GM03348 (cell line): ENCODE measurements around the gene BTD.

ENCODE experiments used
- DNase-seq: peaks from one replicate; pipeline ENCODE4 v3.0.0; 2012; ENCODE audit warnings: low spot score

BTD gene, protein sequence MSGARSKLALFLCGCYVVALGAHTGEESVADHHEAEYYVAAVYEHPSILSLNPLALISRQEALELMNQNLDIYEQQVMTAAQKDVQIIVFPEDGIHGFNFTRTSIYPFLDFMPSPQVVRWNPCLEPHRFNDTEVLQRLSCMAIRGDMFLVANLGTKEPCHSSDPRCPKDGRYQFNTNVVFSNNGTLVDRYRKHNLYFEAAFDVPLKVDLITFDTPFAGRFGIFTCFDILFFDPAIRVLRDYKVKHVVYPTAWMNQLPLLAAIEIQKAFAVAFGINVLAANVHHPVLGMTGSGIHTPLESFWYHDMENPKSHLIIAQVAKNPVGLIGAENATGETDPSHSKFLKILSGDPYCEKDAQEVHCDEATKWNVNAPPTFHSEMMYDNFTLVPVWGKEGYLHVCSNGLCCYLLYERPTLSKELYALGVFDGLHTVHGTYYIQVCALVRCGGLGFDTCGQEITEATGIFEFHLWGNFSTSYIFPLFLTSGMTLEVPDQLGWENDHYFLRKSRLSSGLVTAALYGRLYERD

DNA sequence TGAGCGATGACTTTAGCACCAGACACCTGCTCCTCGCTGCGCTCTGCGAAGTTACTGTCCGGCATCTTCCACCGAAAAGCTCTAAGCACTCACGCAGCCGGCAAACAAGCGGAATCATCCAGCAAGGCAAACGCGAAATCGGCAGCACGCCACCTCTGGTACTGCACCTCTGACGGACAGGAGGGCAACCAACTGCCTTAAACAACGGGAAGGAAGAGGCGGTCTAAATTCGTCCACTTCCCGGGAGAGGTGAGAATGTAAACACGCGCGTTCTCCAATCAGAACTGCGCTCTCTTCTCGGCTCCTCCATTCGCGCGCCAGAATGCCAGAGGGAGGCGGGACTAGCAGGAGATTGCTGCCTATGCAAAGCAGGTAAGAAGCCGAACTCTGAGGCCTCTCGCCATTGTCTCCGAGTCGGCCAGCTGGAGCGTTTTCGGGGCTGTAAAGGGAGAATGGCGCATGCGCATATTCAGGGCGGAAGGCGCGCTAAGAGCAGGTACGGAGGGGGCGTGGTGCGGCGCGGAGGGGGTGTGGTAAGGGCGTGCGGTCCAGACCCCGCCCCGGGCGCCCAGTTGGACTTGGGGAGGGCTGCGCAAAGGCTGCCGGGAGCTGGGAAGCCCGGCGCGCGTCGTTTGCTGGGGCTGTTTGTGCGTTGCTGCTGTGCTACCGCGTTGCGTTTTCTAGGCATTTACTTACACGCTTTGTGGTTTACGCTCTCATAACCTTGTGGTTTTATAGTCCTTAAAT lies at the start of gene BTD, which contains the start of gene HACL1:
Gene BTD (plus strand): TSS at position 347 of the 747 bp plus-strand sequence. CDS start 33,695 bp downstream, outside the sequence.
Gene HACL1 (minus strand): TSS at position 171 of the 747 bp plus-strand sequence. CDS start 106 bp downstream, at position 65.
- peak; percentile 97 for DNase-seq

DNA sequence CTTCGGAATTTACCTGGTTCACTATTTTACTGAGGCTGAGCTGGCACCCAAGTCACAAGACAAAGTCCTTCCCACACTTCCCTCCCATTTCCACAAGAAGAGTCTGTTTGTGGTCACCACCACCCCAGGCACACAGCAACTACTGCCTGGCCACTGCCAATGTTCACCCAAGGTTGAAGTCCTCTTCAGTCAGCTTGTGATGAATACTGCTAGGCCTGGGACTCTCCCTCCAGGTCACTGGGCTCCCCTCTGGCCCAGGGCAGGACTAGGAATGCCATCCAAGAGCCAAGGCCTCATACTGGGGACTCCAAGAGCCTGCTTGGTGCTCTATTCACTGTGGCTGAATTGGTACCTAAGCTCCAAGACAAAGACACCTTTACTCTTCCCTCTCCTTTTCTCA lies 49.6 kb upstream of the BTD start:
- no peak for DNase-seq

DNA sequence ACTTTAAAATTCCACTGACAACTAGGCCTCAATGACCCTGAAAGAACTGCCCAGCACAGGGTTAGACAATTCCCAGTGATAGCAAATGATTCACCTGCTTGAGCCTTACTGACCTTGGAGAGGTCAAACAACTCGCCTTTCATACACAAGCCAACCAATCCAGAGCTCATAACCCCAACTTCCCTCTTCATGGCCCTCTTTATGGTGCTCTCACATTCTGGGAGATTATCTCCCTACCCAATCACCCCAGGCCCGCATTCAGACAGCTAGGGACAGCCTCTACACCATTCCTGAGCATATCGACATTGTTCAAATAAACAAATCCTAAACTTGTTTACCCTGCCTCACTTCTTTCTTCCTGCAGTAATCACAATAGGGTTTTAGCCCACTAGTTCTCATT lies 47.8 kb upstream of the BTD start:
- no peak for DNase-seq

DNA sequence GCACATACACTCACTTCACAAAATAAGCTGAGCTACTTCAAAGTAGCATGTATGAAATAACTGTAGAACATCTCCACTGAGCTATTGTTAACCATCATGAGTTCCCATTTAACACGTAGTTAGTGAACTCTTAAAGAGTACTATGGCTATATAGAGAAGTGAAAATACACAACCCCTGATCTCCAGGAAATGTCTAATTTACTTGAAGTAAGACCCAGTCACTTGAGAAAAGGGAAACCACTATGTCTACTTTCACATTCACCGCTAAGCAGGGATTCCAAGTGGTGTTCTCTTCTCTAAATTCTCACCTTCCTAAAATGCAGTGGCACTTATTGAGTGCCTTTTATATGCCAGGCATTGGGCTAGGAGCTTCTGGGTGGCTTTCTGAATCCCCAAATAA lies 45.0 kb upstream of the BTD start:
- DNase-seq = no peak

DNA sequence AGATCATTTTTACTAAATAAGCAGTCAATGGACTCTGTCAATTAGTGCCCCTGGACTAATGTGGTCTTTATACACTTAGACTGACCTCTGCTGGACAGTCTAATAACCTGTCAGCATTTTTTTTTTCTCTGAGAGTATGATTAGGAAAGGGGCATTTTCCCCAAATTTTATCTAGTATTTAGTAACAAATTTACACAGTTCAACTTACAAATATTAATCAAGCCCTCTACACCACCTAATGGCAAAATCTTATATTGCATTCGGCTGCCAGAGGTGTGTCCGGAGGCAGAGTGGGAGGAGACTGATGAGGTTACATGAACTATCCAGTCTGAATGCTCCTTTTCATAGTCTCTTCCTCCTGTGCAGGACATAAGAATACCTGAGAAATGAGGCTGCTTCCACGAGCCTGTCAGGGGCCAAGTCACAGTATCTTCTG lies 44.0 kb upstream of the BTD start:
- DNase-seq = peak; percentile 81

DNA sequence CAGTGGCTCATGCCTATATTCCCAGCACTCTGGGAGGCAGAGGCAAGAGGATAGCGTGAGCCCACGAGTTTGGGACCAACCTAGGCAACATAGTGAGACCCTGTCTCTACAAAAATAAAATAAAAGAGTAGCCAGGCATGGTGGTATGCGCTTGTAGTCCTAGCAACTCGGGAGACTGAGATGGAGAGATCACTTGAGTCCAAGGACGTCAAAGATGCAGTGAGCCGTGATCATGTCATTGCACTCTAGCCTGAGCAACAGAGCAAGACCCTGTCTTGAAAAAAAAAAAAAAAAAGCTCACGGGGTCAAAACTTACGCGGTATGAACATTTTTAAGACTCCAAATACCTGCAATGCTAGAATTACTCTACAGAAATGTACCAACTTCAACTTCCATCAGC lies 43.0 kb upstream of the BTD start:
- DNase-seq = no peak

DNA sequence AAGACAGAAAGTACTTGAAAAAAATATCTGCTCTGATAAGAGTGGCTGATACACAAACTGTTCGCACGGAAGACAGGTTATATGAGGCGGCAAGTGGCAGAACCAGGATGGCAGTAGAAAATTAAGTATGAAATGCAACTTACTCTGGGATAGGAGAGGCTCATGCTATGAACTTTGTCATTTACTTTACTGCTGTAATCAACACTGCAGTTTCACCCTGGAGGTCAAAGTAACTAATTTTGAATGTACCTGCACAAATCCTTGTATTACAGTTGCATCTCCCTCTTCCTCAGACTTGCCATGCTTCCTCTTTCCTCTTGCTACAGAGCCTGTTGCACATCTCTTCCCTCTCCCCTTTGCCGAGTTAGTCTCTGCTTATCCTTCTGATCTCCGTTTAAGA lies 39.0 kb upstream of the BTD start:
- DNase-seq = no peak

DNA sequence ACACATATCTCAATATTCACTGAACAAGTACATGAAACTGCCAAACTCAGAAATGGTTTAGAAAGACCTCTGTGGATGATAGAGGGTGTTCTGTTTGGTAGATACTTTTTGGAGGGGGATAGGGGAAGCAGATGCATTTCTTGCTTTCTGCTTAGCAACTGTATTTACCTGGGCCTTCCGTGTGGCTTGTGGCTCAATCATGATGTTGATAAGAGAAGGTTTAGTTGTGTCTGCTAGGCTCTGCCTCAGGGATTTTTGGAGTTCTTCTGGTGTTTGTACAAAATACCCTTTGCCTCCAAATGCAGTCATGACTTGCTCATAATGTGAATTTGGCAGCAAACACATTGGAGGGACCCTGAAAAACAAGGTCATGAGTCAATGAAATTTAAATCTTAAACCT lies 38.4 kb upstream of the BTD start:
- DNase-seq = no peak

DNA sequence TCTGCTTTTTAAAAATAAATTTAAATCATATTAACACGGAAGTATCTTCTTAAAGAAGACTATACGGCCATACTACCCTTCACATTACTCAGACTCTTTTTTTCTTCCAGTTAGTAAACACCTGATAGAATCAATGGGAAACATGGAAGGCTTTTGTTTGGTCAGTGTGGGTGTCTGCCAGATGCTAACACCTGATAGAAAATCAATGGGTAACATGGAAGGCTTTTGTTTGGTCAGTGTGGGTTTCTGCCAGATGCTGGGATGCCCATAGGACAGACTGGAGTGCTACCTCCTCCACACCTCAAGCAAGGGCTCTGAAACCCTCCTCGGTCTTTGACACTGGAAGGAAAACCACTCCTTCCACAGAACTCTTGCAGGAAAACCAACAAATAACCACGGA lies 29.4 kb upstream of the BTD start:
- DNase-seq = no peak

DNA sequence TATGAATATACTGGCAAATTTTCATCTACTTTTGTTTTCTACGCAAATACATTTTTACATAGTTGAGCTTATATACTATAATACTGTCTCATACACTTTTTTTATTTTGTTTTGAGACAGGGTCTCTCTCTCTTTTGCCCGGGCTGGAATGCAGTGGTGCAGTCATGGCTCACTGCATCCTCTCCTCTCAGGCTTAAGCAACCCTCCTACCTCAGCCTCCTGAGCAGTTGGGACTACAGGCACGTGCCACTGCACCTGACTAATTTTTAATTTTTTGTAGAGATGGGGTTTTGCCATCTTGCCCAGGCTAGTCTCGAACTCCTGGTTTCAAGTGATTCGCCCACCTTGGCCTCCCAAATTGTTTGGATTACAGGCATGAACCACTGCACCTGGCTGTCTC lies 26.1 kb upstream of the BTD start:
- no peak for DNase-seq

DNA sequence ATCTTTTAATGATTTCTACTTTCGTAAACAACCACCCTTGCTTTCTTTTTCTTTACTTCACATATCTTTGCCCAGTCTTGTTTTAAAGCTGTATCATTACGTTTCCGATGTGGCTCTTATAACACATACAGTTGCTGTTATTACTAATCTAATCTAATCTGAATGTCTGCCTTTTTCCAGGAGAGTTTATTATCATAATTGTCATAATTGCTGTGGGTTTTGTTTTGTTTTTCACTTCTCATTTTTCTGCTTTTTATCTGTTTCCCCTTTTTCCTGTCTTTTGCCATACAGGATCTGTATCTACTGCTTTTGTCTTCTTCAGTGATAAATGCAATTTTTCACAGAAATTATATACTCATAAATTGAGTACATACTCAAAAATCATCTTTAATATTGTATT lies 25.1 kb upstream of the BTD start:
- no peak for DNase-seq

DNA sequence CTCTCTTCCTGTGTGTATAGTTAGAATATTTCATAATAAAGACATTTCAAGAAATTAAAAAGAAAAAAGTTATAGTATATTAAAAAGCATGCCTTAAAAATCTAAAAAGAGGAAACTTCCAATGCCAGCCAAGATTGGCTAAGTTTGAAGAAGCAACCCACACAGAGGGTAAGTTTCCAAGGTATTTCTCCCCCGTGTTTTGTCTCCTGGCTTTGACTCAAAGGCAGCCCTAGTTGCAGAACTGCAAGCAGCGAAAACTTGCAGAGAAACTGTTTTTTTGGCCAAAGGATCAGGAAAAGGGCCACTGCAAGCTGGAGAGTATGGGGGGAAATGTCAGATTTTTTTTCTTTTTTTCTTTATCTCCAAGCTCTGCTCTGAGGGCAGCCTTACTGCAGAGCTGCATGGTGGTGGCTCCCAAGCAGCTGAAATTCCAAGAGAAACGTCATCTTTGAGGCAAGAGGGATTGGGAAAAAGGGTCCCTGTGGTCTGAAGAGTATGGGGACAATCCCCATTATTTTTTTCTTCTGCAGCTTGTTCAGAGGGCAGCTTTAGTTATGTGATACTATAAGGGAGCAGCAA lies 23.2 kb upstream of the BTD start:
- peak; percentile 11 for DNase-seq

DNA sequence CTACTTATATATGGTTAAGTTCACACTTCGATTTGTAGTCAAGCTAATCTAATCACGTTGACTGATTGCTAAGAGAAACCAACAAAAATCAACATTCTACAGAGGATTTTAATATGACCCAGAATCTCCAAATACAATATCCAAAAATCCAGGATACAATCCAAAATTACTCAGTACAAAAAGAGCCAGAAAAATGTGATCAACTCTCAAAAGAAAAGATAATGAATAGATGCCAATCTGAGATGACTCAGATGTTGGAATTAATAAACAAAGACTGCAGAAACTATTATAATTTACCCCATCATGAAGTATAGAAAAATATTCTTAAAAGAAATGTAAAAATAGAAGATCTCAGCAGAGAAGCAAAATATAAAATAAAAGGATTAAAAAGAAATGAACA lies 22.5 kb upstream of the BTD start:
- DNase-seq = peak; percentile 30

DNA sequence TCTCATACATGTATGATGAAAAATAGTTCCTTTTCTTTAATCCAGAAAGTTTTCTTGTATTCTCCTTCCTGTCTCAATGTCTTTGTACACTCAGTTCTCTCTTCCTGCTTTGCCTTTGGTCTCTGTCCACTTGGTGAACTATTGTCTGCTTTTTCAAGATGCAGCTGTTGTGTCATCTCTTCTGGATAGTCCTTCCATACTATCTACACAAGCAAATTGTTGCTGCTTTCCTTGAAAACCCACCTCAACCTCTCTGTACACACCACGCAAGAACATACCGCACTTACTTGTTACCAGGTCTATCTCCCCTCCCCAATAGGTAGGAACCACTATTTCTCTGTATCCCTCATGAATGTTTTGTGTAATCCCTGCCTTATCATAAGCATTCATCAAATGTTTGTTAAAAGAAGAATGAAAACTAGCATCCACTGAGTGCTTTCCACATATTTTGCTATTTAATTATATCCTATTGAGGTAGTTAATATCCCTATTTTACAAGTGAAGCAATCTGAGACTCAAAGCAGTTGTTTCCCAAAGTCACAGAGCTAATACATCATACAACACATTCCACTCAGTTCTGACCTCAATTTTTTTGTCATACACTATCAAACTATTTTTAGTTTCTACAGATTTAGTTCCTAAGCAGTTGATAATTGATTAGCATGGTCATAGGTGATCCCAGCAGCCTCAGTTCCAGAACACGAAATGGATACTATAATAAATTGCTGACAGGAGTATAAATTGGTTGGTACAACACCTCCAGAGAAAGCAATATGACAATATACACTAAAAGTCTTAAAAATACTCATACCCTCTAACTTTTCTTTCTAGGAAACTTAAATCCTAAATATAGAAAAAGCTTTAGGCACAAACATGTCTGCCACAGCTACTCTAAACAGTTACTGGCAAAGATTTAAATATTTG lies 19.8 kb upstream of the BTD start:
- DNase-seq = no peak

DNA sequence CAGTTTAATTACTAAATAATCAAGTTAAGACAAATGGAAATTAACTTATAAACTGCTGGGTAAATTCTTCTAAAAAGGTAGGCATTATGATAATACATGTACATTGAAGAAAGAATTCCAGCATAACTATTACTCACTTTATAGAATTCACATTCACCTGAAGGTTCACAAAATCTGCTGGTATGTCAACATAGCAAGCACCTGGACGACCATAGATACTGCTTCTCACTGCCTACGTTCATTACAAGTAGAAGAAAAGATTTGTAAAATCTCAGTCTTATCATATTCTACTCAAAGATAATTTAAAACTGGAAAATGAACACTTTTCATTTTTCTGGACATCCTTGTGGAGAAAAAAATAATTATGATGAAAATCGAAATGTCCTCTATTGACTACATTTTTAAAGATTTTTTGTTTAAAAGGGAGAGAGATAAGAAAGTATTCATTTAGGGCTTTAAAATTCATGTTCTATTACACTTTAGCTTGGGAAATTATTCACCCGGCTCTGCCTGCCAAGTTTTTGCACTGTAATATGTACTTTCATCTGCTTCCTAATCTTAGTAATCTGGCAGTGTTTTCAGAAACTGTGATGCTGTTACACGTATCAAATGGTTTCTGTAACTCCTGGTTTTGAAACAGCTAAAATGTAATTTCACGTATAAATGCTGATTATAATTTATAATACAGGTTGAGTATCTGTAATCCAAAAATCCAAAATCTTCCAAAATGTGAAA lies 16.3 kb upstream of the BTD start:
- DNase-seq = no peak

DNA sequence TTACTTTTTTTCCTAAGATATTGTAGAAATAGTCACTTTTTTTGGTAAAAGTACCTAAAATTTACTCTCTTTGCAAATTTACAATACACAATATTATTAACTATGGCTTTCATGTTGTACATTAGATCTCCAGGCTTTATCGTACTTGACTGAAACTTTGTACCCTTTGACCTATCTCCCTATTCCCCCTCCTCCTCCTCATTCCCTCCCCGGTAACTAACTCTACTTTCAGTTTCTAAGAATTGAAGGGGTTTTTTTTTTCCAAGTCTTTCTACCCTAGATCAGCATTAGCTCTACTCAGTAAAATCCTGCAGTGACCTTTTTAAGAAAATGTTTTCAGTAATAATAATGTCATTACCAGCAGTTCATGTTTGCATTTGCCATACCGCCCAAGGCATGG lies 10.3 kb upstream of the BTD start:
- no peak for DNase-seq

DNA sequence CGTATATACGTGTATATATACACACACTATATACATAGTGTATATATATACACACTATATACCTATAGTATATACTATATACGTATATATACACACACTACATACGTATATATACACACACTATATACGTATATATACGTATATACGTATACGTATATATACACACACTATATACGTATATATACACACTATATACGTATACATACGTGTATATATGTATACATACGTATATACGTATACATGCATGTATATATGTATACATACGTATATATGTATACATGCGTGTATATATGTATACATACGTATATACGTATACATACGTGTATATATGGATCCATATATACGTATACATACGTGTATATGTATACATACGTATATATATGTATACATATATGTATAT lies 9.6 kb upstream of the BTD start:
- DNase-seq = no peak

DNA sequence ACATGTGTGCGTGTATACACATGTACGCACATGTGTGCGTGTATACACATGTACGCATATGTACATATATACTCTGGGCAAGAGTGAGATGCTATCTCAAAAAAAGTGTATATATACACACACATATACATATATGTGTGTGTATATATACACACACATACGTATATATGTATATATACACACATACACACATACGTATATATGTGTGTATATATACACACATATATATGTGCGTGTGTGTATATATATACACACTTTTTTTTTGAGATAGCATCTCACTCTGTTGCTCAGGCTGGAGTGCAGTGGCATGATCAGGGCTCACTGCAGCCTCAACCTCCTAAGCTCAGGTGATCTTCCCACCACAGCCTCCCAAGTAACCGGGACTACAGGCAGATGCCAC lies 8.6 kb upstream of the BTD start:
- DNase-seq = no peak

DNA sequence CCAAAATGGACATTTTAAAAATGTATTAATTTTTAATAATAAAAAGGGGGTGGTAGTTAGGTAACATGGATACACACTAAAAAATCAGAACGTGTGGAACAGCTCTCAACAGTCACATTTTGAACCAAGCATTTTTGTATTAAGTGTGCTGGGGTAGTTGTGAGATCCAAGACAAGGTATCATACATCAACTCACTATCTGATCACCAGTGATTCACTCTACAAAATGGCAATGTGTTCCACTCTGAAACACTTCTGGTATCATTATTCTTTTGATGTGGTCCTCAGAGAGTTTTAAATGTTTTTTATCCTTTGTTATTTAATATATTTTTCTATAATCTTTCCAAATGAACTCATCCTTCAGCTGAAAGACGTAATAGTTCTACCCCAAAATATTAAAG lies 5.6 kb upstream of the BTD start:
- DNase-seq = no peak

DNA sequence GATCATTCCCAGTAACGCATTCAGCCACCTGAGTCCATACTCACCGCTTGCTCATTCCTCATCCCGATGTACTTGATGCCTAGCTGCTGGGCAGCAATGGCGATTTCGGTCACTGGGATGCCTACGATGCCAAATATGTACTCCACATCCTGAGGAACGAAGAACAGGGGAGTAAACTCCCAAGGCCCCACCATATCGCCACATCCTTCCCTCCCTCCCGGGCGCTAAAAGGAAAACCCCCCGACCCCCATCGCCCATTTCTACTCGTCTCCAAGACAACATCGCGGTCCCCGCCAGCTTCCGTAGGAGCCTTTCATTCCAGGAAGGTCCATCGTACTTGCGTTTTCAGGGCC lies 523 bp upstream of the BTD start:
- no peak for DNase-seq

DNA sequence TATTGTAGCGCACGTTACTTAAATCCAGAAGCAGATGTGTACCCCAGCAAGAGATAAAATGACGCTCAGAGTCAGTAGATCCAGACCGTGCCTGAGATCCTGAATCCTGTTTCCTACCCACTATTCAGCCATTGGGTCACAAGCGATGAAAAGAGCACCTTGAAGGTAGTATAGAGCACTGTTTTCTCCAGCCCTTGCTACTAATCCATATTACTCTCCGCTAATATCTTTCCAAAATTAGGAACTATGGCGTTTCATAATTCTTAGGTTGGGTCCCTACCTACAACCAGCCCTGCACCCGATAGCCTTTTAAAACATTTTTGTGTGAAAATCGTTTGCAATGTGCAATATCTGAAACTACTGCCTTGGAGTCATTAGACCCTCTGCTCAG lies 596 bp downstream of the BTD start:
- DNase-seq = no peak
